ENCODE data around the gene GLI1. TPM values are rescaled to one million over a fixed set of nuclear protein-coding genes. Genes with fewer than 3 reads are reported as not detected.
"Not testable (repeated sequence)": the region's sequence is repeated elsewhere in the genome, so short reads cannot be mapped to it uniquely, and the experiment has no call there.

The GLI1 gene
- total and polyA plus RNA-seq, 2 donors (not counting 1 experiment from before 2014, with no cell fraction given): 0.40 to 2.0 TPM

GRCh38 chr12:57489157-57489641, 29.6 kb downstream of the GLI1 start:
- peaks cover 11% of the 10 kb centered on the region for H3K4me1 ChIP-seq (ENCODE audit: control insufficient read depth, extremely low read depth, insufficient read depth, low read length)
- peak in 1 of 2 donors; percentile 27 for DNase-seq (ENCODE audit: low read depth in 2 of 2)
- H3K4me2 ChIP-seq (ENCODE audit: extremely low read depth, insufficient read depth, low read length): peak overlapping the region; percentile 82
- TF ChIP-seq EZH2 (IDR thresholded peaks at IDR 0.05; ENCODE audit: low read length, missing control alignments): no peak
- TF ChIP-seq, protein P1, sequence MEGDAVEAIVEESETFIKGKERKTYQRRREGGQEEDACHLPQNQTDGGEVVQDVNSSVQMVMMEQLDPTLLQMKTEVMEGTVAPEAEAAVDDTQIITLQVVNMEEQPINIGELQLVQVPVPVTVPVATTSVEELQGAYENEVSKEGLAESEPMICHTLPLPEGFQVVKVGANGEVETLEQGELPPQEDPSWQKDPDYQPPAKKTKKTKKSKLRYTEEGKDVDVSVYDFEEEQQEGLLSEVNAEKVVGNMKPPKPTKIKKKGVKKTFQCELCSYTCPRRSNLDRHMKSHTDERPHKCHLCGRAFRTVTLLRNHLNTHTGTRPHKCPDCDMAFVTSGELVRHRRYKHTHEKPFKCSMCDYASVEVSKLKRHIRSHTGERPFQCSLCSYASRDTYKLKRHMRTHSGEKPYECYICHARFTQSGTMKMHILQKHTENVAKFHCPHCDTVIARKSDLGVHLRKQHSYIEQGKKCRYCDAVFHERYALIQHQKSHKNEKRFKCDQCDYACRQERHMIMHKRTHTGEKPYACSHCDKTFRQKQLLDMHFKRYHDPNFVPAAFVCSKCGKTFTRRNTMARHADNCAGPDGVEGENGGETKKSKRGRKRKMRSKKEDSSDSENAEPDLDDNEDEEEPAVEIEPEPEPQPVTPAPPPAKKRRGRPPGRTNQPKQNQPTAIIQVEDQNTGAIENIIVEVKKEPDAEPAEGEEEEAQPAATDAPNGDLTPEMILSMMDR (conservative IDR thresholded peaks at IDR 0.05 in 1 of 2, IDR thresholded peaks at IDR 0.05 in 1 of 2; ENCODE audit: low read depth in 1 of 2, low read length in 2 of 2): no peak
- H3K4me3 ChIP-seq (replicated peaks in 1 of 4; ENCODE audit: control extremely low read depth in 1 of 4, insufficient read depth in 1 of 4, low read depth in 3 of 4, low read length in 4 of 4): peak overlapping the region; percentile 81 to 99 (median 89)
- H3K27ac ChIP-seq (ENCODE audit: insufficient read depth, low read length): peak overlapping the region; percentile 10
- H2AFZ ChIP-seq (ENCODE audit: low read length): no peak overlapping the region
- no peaks in the 10 kb centered on the region for H4K20me1 ChIP-seq (ENCODE audit: control insufficient read depth, extremely low read depth, insufficient read depth, low read length)
- H3K36me3 ChIP-seq (ENCODE audit: control insufficient read depth, insufficient read depth, low read length): peaks cover 19% of the 10 kb centered on the region
- H3K9ac ChIP-seq (ENCODE audit: insufficient read depth, low read length): no peak overlapping the region
- H3K79me2 ChIP-seq (ENCODE audit: control insufficient read depth, insufficient read depth, low read length): peaks cover 21% of the 10 kb centered on the region
- no peaks in the 10 kb centered on the region for H3K27me3 ChIP-seq (ENCODE audit: control insufficient read depth, insufficient read depth, low read length)
- H3K9me3 ChIP-seq (ENCODE audit: control insufficient read depth, insufficient read depth, low read depth, low read length): no peaks in the 10 kb centered on the region

DNA sequence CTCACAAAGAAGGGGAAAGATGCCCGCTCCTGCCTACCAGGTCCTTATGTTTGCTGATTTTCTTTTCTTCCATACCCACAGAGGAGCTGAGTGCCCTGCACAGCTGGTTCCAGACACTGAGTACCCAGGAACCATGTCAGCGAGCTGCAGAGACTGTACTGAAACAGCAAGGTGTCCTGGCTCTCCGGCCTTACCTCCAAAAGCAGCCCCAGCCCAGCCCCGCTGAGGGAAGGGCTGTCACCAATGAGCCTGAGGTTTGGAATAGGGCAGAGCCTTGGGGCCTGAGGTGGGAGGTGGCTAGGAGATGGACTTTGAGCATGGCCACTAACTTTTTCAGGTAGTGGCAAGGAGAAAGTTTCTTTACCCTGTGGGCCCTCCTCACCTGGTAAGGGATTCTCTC, 30.5 kb downstream of the GLI1 start:
- H3K9ac ChIP-seq (ENCODE audit: insufficient read depth, low read length): no peak overlapping the region
- peaks cover 19% of the 10 kb centered on the region for H3K36me3 ChIP-seq (ENCODE audit: control insufficient read depth, insufficient read depth, low read length)
- H3K4me2 ChIP-seq (ENCODE audit: extremely low read depth, insufficient read depth, low read length): no peak overlapping the region
- peaks cover 11% of the 10 kb centered on the region for H3K4me1 ChIP-seq (ENCODE audit: control insufficient read depth, extremely low read depth, insufficient read depth, low read length)
- no peaks in the 10 kb centered on the region for H4K20me1 ChIP-seq (ENCODE audit: control insufficient read depth, extremely low read depth, insufficient read depth, low read length)
- no peak overlapping the region for H3K27ac ChIP-seq (ENCODE audit: insufficient read depth, low read length)
- TF ChIP-seq, protein P1 (conservative IDR thresholded peaks at IDR 0.05 in 1 of 2, IDR thresholded peaks at IDR 0.05 in 1 of 2; ENCODE audit: low read depth in 1 of 2, low read length in 2 of 2): no peak
- TF ChIP-seq EZH2 (IDR thresholded peaks at IDR 0.05; ENCODE audit: low read length, missing control alignments): no peak
- no peak overlapping the region for H3K4me3 ChIP-seq (replicated peaks in 1 of 4; ENCODE audit: control extremely low read depth in 1 of 4, insufficient read depth in 1 of 4, low read depth in 3 of 4, low read length in 4 of 4)
- no peak for DNase-seq (ENCODE audit: low read depth in 2 of 2)
- H3K79me2 ChIP-seq (ENCODE audit: control insufficient read depth, insufficient read depth, low read length): peaks cover 21% of the 10 kb centered on the region
- no peak overlapping the region for H2AFZ ChIP-seq (ENCODE audit: low read length)
- no peaks in the 10 kb centered on the region for H3K27me3 ChIP-seq (ENCODE audit: control insufficient read depth, insufficient read depth, low read length)
- H3K9me3 ChIP-seq (ENCODE audit: control insufficient read depth, insufficient read depth, low read depth, low read length): no peaks in the 10 kb centered on the region

GRCh38 chr12:57491393-57492280, 32.1 kb downstream of the GLI1 start:
- H2AFZ ChIP-seq (ENCODE audit: low read length): no peak overlapping the region
- peaks cover 11% of the 10 kb centered on the region for H3K4me1 ChIP-seq (ENCODE audit: control insufficient read depth, extremely low read depth, insufficient read depth, low read length)
- no peaks in the 10 kb centered on the region for H3K9me3 ChIP-seq (ENCODE audit: control insufficient read depth, insufficient read depth, low read depth, low read length)
- H3K9ac ChIP-seq (ENCODE audit: insufficient read depth, low read length): no peak overlapping the region
- H3K27ac ChIP-seq (ENCODE audit: insufficient read depth, low read length): no peak overlapping the region
- H3K4me2 ChIP-seq (ENCODE audit: extremely low read depth, insufficient read depth, low read length): no peak overlapping the region
- no peaks in the 10 kb centered on the region for H4K20me1 ChIP-seq (ENCODE audit: control insufficient read depth, extremely low read depth, insufficient read depth, low read length)
- H3K4me3 ChIP-seq (replicated peaks in 1 of 4; ENCODE audit: control extremely low read depth in 1 of 4, insufficient read depth in 1 of 4, low read depth in 3 of 4, low read length in 4 of 4): no peak overlapping the region
- peaks cover 19% of the 10 kb centered on the region for H3K36me3 ChIP-seq (ENCODE audit: control insufficient read depth, insufficient read depth, low read length)
- no peak for DNase-seq (ENCODE audit: low read depth in 2 of 2)
- TF ChIP-seq, protein P1 (conservative IDR thresholded peaks at IDR 0.05 in 1 of 2, IDR thresholded peaks at IDR 0.05 in 1 of 2; ENCODE audit: low read depth in 1 of 2, low read length in 2 of 2): peak in 1 of 2 donors; percentile 19
- TF ChIP-seq EZH2 (IDR thresholded peaks at IDR 0.05; ENCODE audit: low read length, missing control alignments): no peak
- no peaks in the 10 kb centered on the region for H3K27me3 ChIP-seq (ENCODE audit: control insufficient read depth, insufficient read depth, low read length)
- peaks cover 21% of the 10 kb centered on the region for H3K79me2 ChIP-seq (ENCODE audit: control insufficient read depth, insufficient read depth, low read length)

DNA sequence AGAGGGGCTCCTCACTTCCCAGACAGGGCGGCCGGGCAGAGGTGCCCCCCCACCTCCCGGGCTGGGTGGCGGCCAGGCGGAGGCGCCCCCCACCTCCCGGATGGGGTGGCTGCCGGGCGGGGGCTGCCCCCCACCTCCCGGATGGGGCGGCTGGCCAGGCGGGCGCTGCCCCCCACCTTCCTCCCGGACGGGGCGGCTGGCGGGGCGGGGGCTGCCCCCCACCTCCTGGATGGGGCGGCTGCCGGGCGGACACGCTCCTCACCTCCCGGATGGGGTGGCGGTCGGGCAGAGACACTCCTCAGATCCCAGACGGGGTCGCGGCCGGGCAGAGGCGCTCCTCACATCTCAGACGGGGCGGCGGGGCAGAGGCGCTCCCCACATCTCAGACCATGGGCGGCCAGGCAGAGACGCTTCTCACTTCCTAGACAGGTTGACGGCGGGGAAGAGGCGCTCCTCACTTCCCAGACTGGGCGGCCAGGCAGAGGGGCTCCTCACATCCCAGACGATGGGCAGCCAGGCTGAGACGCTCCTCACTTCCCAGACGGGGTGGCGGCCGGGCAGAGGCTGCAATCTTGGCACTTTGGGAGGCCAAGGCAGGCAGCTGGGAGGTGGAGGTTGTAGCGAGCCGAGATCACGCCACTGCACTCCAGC, 35.6 kb downstream of the GLI1 start:
- not testable (repeated sequence) for H3K27ac ChIP-seq (ENCODE audit: insufficient read depth, low read length); H3K27me3 ChIP-seq (ENCODE audit: control insufficient read depth, insufficient read depth, low read length); H3K9me3 ChIP-seq (ENCODE audit: control insufficient read depth, insufficient read depth, low read depth, low read length); H3K4me2 ChIP-seq (ENCODE audit: extremely low read depth, insufficient read depth, low read length); H2AFZ ChIP-seq (ENCODE audit: low read length); H3K4me1 ChIP-seq (ENCODE audit: control insufficient read depth, extremely low read depth, insufficient read depth, low read length); H3K9ac ChIP-seq (ENCODE audit: insufficient read depth, low read length); H3K4me3 ChIP-seq (replicated peaks in 1 of 4; ENCODE audit: control extremely low read depth in 1 of 4, insufficient read depth in 1 of 4, low read depth in 3 of 4, low read length in 4 of 4); H3K79me2 ChIP-seq (ENCODE audit: control insufficient read depth, insufficient read depth, low read length); H4K20me1 ChIP-seq (ENCODE audit: control insufficient read depth, extremely low read depth, insufficient read depth, low read length); DNase-seq (ENCODE audit: low read depth in 2 of 2)
- peaks cover 22% of the 10 kb centered on the region for H3K36me3 ChIP-seq (ENCODE audit: control insufficient read depth, insufficient read depth, low read length)

All from fibroblast of lung (primary cell).